ENCODE data around the gene EEF1AKMT4.

GRCh38 chr3:184234224-184234623, 15.2 kb upstream of the EEF1AKMT4 start:
- TF ChIP-seq POLR2A (IDR thresholded peaks at IDR 0.05; ENCODE audit: low read length) (no peak), GATA1 (IDR thresholded peaks at IDR 0.05; ENCODE audit: low read depth, low read length) (no peak)
